ENCODE data around the gene ARL3. TPM values are rescaled to one million over a fixed set of nuclear protein-coding genes. Genes with fewer than 3 reads are reported as not detected.
"Not testable (repeated sequence)": the region's sequence is repeated elsewhere in the genome, so short reads cannot be mapped to it uniquely, and the experiment has no call there.

The ARL3 gene
- polyA plus RNA-seq = 10 to 100 TPM in 1 of 3 donors, 1 to 10 TPM in 2; 4.9 to 12.6 (median 6.8) TPM

- WGBS, 3 donors = 0 to 1% (median 0%) methylated on average over 54 to 62 of the region's 62 CpGs
- H3K27ac ChIP-seq (ENCODE audit: low read depth, low read length) = no peak within 1 kb of the TSS
Observed at GRCh38 chr10:102713814-102714620, at the start of gene ARL3. ARL3 (minus strand) TSS chr10:102714397; CDS start chr10:102714275, 122 bp downstream.

GRCh38 chr10:102763037-102763607 lies 48.9 kb upstream of the ARL3 start:
- H3K27ac ChIP-seq (ENCODE audit: low read depth, low read length) = no peak overlapping the region
- WGBS, 3 donors = 69 to 86% (median 73%) methylated on average over 7 of the region's 7 CpGs

GRCh38 chr10:102762401-102763015 lies 48.3 kb upstream of the ARL3 start:
- WGBS, 3 donors = 63 to 68% (median 67%) methylated on average over 7 of the region's 7 CpGs
- no peak overlapping the region for H3K27ac ChIP-seq (ENCODE audit: low read depth, low read length)

- no peak overlapping the region for H3K27ac ChIP-seq (ENCODE audit: low read depth, low read length)
Observed at GRCh38 chr10:102761981-102762380, 47.8 kb upstream of the ARL3 start.

GRCh38 chr10:102759497-102760210 lies 45.5 kb upstream of the ARL3 start:
- WGBS, 3 donors = 93 to 99% (median 93%) methylated on average over 3 of the region's 3 CpGs
- H3K27ac ChIP-seq (ENCODE audit: low read depth, low read length) = no peak overlapping the region

More at GRCh38 chr10:102761981-102762380, 47.8 kb upstream of the ARL3 start:
- 94 to 98% (median 95%) methylated on average over 4 of the region's 4 CpGs for WGBS, 3 donors

- H3K27ac ChIP-seq (ENCODE audit: low read depth, low read length) = not testable (repeated sequence)
- 37 to 80% (median 49%) methylated on average over 6 to 7 of the region's 12 CpGs for WGBS, 3 donors
Observed at GRCh38 chr10:102758933-102759262, 44.7 kb upstream of the ARL3 start.

- 67 to 76% (median 73%) methylated on average over 9 of the region's 9 CpGs for WGBS, 3 donors
- no peak overlapping the region for H3K27ac ChIP-seq (ENCODE audit: low read depth, low read length)
Observed at GRCh38 chr10:102758240-102758932, 44.2 kb upstream of the ARL3 start.

- WGBS, 3 donors = 93 to 96% (median 94%) methylated on average over 6 of the region's 6 CpGs
- H3K27ac ChIP-seq (ENCODE audit: low read depth, low read length) = no peak overlapping the region
Observed at GRCh38 chr10:102757323-102757722, 43.1 kb upstream of the ARL3 start.

GRCh38 chr10:102753718-102754117 lies 39.5 kb upstream of the ARL3 start:
- 52 to 79% (median 58%) methylated on average over 1 of the region's 1 CpG for WGBS, 3 donors
- H3K27ac ChIP-seq (ENCODE audit: low read depth, low read length) = no peak overlapping the region

GRCh38 chr10:102752934-102753664 lies 38.9 kb upstream of the ARL3 start:
- H3K27ac ChIP-seq (ENCODE audit: low read depth, low read length) = peak overlapping the region; percentile 10
- WGBS, 3 donors = 76 to 83% (median 82%) methylated on average over 4 of the region's 4 CpGs

- H3K27ac ChIP-seq (ENCODE audit: low read depth, low read length) = peak overlapping the region; percentile 10
- 76 to 84% (median 77%) methylated on average over 9 of the region's 9 CpGs for WGBS, 3 donors
Observed at GRCh38 chr10:102752266-102752930, 38.2 kb upstream of the ARL3 start.

GRCh38 chr10:102745157-102745556 lies 31.0 kb upstream of the ARL3 start:
- no peak overlapping the region for H3K27ac ChIP-seq (ENCODE audit: low read depth, low read length)
- 48 to 66% (median 51%) methylated on average over 4 of the region's 4 CpGs for WGBS, 3 donors

GRCh38 chr10:102744374-102745051 lies 30.3 kb upstream of the ARL3 start:
- peak overlapping the region; percentile 74 for H3K27ac ChIP-seq (ENCODE audit: low read depth, low read length)
- WGBS, 3 donors = 5 to 8% (median 6%) methylated on average over 9 of the region's 9 CpGs

GRCh38 chr10:102743588-102744373 lies 29.6 kb upstream of the ARL3 start, which contains the start of gene WBP1L:
WBP1L (plus strand) TSS chr10:102743948; CDS start chr10:102744054, 106 bp downstream.
- peak within 1 kb of the TSS; percentile 74 for H3K27ac ChIP-seq (ENCODE audit: low read depth, low read length)
- 0 to 1% (median 1%) methylated on average over 32 to 37 of the region's 37 CpGs for WGBS, 3 donors

- 35 to 42% (median 39%) methylated on average over 7 of the region's 7 CpGs for WGBS, 3 donors
- H3K27ac ChIP-seq (ENCODE audit: low read depth, low read length) = no peak overlapping the region
Observed at GRCh38 chr10:102743078-102743587, 28.9 kb upstream of the ARL3 start.

GRCh38 chr10:102742313-102742712 lies 28.1 kb upstream of the ARL3 start:
- WGBS, 3 donors = 83 to 93% (median 90%) methylated on average over 5 of the region's 5 CpGs
- not testable (repeated sequence) for H3K27ac ChIP-seq (ENCODE audit: low read depth, low read length)

Measured in adipose tissue (tissue), 3 donors.